NCI-H2196 treated with DMSO at 0.1 percent for 48 hours (cell line): ENCODE data around the gene SPON2.

Source experiments
- DNase-seq: peaks from one replicate; lab custom pipeline; 2025; ENCODE audit not compliant: unreplicated experiment; lab: John Stamatoyannopoulos, UW

SPON2 gene

DNA sequence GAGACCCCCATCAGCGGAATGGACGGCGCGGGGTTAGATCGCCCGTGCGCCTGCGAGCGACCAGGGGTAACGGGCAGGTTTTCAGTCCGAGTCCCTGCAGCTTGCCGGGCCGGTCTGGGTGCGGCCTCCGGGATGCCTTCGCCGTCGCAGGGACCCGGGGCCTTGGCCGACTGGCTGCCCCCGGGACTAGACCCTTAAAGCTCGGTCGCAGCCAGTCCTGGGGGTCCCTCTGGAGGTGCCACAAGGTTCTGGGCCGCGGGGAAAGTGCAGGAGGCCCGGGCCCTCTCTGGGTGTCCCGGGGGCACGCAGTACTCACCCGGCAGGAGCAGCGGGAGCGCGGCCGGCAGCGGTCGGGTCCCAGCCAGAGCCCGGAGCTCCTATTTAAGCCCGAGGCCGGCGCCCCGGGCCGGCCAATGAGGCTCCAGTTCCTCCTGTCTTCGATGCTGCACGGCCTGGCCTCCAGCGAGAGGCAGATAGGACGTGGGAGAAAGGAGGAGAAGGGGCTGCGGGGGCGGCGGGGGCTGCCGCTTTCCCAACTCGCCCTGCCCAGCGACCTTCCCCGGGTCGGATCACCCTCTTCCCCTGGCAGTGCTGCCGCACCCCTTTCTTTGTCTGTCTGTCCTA, at the start of gene SPON2:
Gene SPON2, minus strand, starts transcription at position 356 of the 624 bp plus-strand sequence.
- DNase-seq: no peak

DNA sequence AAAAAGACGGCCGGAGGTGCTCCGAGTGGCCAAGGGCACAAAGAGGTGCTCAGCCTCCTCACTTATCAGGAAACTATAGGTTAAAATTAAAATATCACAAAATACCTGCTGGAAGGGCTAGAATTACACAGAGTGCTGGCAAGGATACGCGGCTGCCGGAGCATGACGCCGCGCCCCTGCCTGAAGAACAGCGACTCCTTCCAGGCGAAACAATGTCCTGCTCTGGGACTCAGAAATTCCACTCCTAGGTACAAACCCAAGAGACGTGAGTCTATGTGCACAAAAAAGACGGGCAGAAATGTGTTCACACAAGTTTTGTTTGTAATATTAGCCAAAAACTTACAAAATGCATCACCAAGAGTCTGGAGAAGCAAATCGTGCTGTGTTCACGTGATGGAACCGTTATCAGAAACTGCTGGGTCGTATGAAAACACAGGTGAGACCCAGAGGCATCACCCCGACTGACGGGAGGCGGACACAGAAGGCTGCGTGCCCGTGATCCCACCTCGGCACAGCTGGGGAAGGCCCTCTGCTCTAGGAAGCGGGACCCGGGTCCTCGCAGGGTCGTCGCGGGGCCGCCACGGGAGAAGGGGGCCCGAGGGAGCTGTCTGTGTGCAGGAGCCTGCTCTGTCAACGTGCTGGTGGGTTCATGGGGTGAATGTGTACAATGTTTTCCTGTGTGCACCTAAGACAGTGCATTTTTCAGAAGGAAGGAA, 48.9 kb upstream of the SPON2 start:
- DNase-seq: no peak

DNA sequence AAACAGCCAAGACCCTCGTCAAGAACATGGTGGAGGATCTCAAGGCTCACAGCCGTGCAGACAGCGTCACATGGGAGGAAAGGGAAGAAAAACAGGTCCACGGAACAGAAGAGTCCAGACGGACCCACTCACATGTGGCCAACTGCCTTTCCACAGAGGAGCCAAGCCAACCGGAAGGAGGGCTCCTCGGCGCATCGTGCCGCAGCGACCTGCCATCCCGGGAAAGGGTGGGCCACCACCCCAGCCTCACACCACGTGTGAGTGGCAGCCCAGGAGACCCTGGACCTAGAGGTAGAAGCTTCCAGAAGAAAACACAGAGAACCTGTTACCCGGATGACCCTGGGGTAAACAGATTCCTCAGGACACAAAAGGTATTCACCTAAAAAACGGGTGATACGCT, 48.2 kb upstream of the SPON2 start:
- no peak for DNase-seq

DNA sequence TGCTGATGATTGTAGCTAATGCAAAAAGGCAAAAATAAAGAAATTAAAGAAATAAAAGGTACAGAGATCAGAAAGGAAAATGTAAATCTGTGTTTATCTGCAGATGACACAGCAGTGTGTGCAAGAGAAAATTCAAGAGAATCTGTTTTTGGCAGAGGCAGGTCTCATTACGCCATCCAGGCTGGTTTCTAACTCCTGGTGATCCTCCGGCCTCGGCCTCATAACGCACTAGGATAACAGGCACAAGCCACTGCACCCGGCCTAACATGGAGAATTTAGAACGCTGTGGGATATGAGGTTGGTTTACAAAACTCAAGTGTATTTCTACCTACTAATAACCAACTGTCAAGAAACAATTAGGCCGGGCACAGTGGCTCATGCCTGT, 47.2 kb upstream of the SPON2 start:
- no peak for DNase-seq

DNA sequence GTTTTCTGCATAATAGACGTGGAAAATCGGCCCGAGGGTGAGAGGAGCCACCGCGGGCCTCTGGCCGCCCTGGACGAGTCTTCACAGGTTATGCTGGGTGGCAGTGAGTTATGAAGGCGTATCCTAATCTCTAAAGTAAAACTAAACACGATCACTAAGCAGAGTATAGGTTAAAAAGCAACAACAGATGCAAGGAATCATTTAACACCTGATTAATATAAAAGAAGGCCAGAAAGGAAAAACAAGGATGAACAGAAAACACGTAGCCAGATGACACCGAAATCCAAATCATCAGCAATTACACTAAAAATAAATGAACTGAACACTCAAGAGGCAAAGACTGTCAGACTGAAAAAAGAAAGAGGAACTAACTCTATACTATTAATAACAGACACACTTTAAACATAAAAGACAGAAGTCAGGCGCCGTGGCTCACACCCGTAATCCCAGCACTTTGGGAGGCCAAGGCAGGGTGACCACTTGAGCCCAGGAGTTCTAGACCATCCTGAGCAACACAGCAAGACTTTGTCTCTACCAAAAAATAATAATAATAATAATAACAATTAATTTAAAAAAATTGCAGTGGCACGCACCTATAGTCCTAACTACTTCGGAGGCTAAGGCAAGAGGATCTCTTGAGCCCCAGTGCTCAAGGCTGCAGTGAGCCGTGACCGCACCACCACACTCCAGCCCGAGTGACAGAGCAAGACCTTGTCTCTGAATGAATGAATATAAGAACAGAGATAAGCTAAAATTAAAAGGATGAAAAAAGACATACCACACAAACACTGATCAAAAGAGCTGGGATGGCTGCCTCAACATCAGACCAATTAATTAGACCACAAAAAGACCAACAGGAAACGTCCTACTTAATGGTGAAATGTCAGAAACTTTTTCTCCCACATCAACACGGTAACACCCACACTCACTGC, 46.5 kb upstream of the SPON2 start:
- DNase-seq: no peak

GRCh38 chr4:1217366-1217765, 45.0 kb upstream of the SPON2 start:
- DNase-seq: no peak

GRCh38 chr4:1216869-1217294, 44.5 kb upstream of the SPON2 start:
- DNase-seq: no peak

DNA sequence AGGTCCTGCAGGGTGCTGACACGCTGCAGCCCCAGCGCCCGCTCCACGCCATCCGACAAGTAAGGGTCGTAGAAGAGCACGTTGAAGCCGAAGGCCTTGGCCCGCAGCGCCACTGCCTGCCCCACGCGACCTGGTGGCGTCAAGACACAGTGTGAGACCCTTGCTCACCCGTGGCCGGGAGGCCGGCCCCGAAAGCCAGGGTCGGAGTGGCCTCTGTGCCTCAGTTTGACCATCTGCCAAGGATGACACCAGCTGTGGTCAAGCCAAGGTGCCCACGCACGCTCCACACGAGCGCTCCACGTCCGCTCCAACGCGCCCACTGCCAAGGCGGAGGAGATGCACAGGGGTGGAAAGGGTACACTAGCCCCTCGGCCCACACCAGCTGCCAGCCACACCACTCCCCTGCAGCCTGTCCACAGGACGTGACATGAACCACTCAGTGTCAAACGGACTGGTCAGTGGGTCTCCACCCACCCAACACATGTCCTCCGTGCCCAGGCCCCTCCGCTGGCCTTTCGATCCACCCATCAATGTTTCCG, 43.8 kb upstream of the SPON2 start:
- no peak for DNase-seq

- DNase-seq: no peak
These were observed 43.0 kb upstream of the SPON2 start for GRCh38 chr4:1215141-1216075.

DNA sequence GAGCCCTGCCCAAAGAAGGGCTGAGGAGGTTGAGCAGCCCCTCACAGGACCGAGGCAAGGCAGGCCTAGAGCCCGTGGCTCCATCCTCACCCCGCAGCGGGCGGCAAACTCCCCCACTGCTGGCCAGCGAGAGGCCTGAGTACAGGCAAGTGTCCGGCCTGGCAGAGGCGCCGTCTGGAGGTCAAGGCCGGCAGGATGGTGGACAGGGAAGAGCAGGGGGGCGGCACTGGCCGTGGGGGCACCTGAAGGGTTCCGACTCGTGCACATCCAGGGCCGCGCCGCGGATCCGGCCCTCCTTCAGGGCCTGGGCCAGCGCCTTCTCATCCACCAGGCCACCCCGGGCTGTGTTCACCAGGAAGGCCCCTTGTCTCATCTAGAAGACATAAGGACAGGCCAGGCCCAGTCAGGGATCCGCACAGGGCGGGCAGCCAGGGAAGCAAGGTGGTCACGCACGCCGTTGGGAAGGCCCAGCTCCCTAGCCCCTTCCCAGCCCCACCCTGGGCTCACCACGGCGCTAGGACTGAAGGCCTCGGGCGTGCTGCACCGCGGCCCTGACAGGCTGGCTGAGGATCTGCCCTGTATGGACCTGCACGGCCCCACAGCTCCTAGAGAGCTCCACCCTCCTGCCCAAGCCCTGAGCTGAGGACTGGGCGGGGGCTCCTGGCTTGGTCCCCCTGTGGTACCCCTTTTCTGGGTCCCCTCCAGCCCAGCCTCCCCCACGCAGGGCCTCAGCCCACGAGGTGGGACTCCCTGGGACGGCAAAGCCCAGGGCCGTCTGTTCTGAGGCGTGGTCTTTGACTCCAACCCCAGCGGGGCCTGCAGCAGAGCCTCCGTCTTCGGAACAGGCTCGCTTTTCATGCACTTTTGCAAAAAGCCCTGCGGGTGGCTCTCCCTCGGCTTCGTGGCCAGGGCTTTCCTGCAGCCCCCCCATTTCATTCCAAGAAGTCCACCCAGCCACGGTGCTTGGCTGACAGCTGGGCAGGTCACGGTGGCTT, 42.0 kb upstream of the SPON2 start:
- DNase-seq: no peak

- no peak for DNase-seq
These were observed 41.1 kb upstream of the SPON2 start for GRCh38 chr4:1213336-1213995.

- DNase-seq: no peak
These were observed 40.4 kb upstream of the SPON2 start for GRCh38 chr4:1212546-1213335.

DNA sequence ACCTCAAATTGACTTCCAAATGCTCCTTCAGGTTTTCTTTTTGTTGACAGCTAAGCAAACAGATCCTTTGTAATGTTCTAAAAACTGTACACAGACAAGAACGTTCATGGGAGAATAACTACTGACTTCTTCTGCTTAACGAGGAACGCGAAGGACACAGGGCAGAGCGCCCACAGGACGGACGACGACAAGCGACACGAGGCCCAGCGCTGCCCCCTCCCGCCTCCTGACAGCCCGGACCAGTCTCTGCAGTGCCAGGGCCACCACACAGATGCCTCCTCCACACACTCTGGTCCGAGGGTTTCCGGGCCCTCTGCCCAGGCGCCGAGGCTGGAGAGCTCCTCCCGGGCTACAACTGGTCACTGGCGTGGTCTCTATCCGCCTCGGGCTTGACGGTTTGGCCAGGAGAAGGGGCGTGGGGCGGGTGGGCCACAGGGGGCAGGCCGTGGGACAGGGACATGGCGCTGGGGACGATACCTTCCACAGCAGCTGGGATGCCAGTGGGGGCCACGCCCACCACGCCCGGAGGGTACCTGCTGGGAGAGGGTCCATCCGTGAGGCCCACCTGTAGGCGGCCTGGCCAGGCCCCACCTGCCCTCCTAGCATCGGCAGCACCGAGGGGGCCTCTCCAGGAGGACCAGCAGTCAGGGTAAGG, 39.6 kb upstream of the SPON2 start:
- no peak for DNase-seq

- no peak for DNase-seq
These were observed 39.0 kb upstream of the SPON2 start for GRCh38 chr4:1211371-1211770.

DNA sequence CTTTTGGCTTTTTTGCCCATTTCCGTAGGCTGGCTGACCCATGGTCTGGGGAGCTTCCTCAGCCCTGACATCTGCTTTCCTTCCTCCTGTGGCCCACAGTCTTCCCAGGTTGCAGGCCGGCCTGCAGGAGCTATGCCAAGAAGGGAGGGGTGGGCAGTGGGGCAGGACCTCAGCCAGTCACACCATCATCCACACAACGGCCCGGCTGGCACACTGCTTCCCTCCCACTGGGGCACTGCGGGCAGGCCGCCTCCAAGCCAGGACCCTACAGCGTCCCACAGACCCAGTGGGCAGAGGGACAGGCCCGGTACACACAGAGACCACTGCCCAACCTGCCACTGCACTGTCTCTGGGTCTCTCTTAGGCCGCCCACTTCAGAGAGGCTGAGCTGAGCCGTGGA, 38.6 kb upstream of the SPON2 start:
- DNase-seq: no peak

DNA sequence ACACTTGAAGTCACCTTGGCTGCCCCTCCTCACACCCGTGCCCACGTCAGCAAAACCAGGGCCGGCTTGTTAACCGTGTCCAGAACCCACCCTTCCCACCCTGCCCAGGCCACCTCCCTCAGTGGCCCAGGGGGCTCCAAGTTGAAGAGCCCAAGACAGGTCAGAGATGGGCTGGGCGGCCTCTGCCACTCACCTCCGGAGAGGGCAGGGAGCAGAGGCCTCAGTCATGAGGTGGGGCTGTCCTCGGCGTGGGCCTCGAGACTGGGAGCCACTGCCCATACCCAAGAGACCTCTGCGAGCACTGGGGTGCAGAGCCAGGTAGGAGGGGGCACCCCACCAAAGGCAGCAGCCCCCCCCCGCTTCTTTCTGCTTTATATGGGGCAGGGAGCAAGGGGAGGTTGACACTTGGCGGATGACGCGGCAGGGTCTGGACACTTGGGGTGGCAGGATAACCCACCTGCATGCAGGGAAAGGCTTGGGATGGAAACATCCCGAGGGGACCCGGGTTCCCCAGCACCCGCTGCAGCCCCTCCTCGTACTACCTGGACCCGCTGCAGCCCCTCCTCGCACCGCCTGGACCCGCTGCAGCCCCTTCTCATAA, 38.0 kb upstream of the SPON2 start:
- no peak for DNase-seq

- DNase-seq: no peak
These were observed 37.4 kb upstream of the SPON2 start for GRCh38 chr4:1209821-1210220.
